ENCODE measurements around the gene RHBDL2.
"Not testable (repeated sequence)": the region's sequence is repeated elsewhere in the genome, so short reads cannot be mapped to it uniquely, and the experiment has no call there.

Gene RHBDL2

DNA sequence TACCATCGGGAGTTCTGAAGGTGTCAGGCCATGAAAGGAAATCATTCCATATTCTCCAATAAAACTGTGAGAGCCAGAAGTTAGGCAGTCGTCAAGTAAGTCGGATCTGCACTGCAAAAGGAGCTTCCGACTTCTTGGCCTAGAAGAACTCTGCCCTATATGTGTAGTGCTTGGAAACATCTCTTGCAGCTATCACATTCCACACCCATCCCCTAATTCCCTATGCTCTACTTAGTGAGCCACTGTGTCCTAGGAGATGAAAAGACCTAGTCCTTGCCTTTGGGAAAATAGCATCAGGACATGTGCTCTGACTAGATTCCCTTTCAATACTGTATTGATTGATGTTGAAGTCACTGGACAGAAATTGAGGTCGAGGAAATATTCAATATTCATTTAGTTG, 52.0 kb downstream of the RHBDL2 start:
- no peak for DNase-seq
- intact Hi-C loops (cut with DNase I): no loop called here

- no peak for DNase-seq
- intact Hi-C loops (cut with DNase I): no loop called here
Observed at GRCh38 chr1:38888423-38889333, 53.0 kb downstream of the RHBDL2 start.

- intact Hi-C loops (cut with DNase I): no loop called here
- no peak for DNase-seq
Observed at GRCh38 chr1:38885092-38885491, 56.5 kb downstream of the RHBDL2 start.

GRCh38 chr1:38881487-38881886, 60.1 kb downstream of the RHBDL2 start, which contains the start of gene GJA9:
GJA9 (minus strand) TSS chr1:38881587; CDS start chr1:38876098, 5,489 bp downstream.
- DNase-seq: no peak
- intact Hi-C loops (cut with DNase I): no loop called here

DNA sequence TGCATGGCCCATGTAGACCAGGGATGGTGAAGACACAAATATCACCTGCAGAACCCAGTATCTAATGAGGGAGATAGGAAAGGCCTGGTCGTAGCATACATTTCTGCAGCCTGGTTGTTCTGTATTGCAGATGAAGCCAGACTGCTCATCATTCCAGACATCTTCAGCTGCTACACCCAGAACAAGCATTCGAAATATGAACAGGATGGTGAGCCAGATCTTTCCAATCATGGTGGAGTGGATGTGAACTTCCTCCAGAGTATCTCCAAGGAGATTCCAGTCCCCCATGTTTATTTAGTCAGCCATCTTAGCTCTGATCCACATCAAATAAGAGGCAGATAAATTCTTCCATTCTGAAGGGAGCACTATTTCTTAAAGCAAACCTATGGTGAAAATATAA, 65.8 kb downstream of the RHBDL2 start:
- intact Hi-C loops (cut with DNase I): no loop called here
- DNase-seq: no peak

DNA sequence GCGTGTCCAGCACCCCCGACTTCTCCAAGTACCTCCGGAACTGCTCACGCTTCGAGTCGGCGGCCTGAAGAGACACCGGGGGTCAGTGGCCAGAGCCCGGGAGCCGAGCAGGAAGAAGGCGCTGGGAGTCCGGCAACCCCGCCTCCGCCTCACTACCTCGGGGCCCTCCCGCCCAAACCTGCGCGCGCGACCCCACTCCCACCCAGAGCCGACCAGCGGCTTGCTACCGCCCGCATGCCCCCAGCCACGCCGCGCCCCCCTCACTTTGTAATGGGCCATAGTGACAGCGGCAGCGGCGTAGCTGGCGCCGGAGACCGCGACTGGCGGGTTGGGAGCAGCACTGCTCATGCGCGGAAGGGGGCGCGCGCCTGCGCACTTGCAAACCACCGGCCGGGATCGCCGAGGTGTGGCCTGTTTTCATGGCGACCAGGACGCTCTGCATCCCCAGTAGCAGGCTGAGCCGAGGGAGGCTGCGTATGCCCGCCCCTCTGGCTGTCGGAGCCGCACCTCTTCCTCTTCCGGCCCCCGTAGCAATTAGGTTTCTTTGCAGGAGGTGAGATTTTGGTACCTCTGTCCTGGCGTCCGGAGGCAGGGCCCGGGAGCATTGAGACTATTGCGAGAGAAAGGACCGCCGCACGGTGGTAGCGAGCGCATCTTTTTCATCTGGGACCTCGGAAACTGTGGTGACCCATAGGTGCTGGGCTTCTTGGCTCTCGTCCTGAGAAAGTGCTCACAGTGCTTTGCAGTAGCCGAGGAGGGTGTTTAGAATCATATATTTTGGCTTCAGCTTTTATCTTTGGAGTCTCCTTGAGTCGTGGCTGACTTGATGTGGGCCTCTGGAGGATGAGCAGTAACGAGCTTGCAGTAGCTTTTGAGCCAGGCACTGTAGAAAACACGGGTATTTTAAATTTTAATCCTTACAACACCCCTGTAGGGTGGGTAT, 68.3 kb downstream of the RHBDL2 start, which contains the start of gene MYCBP:
MYCBP (minus strand) TSS at position 322 of the 943 bp plus-strand sequence; CDS start at position 279, 43 bp downstream.
- intact Hi-C loops (cut with DNase I): loop anchor here (1.0 to 5.0 kb wide), 3 partner anchors 14 to 219 kb away; partner anchors contain the start of genes AKIRIN1 and RRAGC

GRCh38 chr1:38872401-38873026, 69.1 kb downstream of the RHBDL2 start:
- peak in 2 of 10 donors; percentile 9 to 85 for DNase-seq
- intact Hi-C loops (cut with DNase I): loop anchor here (1.0 to 5.0 kb wide), 3 partner anchors 13 to 220 kb away; partner anchors contain the start of genes AKIRIN1 and RRAGC

More for the DNA sequence above, 68.3 kb downstream of the RHBDL2 start, which contains the start of gene MYCBP:
- peak; percentile 94 to 100 (median 96) for DNase-seq

DNA sequence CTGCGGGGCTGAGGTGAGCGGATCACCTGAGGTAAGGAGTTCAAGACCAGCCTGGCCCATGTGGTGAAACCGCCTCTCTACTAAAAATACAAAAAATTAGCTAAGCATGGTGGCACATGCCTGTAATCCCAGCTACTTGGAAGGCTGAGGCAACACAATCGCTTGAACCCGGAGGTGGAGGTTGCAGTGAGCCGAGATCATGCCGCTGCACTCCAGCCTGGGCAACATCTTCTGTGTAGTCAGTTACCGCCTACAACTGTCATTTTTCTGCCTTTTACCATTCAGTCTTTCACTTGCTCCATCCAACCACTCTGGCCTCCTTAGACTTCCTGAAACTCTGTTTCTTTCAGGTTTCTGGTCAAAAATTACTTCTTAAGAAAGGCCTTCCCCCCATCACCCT, 70.6 kb downstream of the RHBDL2 start:
- intact Hi-C loops (cut with DNase I): loop anchor here (5.0 kb wide), 2 partner anchors 121 to 221 kb away; partner anchors contain the start of gene AKIRIN1
- DNase-seq: no peak

- intact Hi-C loops (cut with DNase I): no loop called here
Observed at GRCh38 chr1:38867208-38867607, 74.4 kb downstream of the RHBDL2 start.

GRCh38 chr1:38865112-38865715, 76.4 kb downstream of the RHBDL2 start:
- no peak for DNase-seq
- intact Hi-C loops (cut with DNase I): no loop called here

More at GRCh38 chr1:38867208-38867607, 74.4 kb downstream of the RHBDL2 start:
- DNase-seq: no peak

DNA sequence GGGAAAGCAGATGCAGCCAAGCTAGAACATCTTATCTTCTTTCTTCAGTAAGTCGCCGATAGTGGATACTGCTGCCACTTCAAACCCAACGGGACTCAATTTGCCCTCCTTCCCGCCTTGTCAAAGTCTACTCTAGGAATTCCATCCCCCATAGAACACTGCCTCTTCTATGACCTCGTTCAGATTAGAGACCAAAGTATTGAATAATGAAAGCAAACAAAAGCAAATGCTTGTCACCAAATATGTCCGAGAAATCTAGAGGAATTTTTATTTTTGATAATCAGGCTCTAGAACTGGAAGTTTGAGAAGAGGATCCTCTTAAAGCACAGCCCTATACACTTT, 81.2 kb downstream of the RHBDL2 start:
- DNase-seq: no peak
- intact Hi-C loops (cut with DNase I): no loop called here

DNA sequence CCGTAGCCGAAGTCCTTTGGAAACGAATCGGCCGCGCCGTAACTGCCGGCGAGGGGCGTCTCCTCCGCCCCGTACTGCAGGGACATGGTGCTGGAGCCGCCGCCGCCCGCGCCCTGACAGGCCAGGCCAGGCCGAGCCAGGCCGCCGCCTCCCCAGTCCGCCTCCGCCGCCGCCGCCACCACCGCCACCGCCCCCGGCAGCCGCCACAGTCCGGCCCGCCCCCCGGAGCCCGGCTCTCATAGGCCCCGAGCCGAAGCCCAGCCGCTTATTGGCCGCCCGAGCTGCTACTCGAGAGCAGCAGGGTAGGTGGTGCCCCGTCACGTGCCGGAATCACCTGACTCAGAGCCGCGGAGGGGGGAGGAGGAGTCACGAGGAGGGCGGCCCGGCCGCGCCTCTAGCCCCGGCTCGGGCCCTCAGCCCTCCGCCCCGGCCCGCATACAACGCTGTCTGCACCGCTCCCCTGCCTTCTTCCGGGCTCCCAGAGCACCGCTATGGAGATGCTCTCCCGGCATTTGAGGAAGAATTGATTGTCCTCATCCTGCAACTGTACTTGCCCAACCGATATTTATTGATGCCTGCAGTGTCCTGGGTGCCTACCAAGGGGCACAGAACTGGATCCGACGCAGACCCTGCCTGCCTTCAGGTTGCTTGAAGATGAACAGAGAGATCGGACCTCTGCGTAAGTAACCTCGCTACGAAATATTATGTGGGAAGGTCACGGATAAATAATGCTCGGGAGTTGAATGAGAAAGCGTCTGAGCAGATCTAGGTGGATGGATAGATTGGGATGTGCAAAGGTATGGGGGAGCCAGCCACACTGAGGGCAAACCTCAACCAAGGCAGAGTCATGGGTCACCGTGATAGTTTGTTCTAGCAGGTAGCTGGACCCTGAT, 81.8 kb downstream of the RHBDL2 start, which contains the start of gene RRAGC:
RRAGC (minus strand) TSS at position 212 of the 893 bp plus-strand sequence; CDS start at position 86, 126 bp downstream.
- peak; percentile 99 to 100 (median 100) for DNase-seq
- intact Hi-C loops (cut with DNase I): loop anchor here (1.0 to 5.0 kb wide), 2 partner anchors 13 to 232 kb away; partner anchors contain the start of gene MYCBP

DNA sequence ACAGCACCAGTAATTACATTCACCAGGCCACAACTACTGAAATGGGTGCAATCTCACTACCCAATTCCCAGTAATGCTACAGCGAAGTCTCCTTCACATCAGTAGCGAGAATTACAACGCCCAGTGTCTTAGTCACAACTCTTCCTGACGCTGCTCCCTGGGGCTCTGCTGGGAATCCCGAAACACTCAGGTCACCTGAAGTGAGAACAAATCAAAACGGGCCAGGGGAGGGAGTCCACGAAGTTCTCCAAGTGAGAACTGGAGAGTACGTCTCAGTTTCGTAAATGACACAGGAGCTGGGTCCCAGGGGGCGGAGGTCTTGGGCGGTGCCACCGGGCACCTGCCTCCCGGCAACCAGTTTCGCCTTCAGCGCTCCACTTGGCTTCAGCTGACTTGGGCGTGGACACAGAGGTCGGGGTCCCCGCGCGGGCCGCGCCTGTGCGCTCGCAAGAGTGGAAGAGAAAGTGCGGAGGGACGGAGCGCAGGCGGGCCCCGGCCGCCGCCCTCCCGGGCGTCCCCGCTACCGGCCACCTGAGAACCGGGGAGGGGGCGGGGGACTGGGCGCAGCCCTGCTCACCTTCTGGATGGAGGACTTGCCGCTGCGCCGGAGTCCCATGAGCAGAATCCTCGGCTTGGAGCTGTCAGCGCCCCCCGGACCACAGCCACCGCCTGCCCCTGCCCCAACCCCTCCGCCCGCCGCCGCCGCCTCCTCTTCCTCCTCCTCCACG, 82.6 kb downstream of the RHBDL2 start:
- DNase-seq: peak in 5 of 10 donors; percentile 8 to 88 (median 23)
- intact Hi-C loops (cut with DNase I): loop anchor here (1.0 to 5.0 kb wide), 2 partner anchors 14 to 233 kb away; partner anchors contain the start of gene MYCBP

- DNase-seq: no peak
- intact Hi-C loops (cut with DNase I): no loop called here
Observed at GRCh38 chr1:38852780-38853179, 88.8 kb downstream of the RHBDL2 start.

DNA sequence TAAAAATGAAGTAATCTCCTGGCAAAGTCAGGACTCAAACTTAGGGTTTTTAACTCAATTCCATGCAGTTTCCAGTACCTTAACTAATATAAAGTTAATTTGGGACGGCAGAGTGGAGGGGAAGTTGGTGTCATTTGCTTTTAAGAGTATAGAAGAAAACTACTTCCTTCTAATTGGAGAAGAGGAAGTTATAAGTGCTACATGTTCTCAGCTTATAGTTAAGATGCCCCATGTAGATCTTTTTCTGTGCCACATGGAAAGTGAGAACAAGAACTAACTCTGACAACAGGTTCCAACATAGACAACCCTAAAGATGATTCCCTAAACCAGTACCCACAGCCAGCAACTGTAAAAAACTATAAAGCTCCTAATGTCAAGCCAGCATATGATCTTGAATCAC, 93.6 kb downstream of the RHBDL2 start:
- intact Hi-C loops (cut with DNase I): no loop called here
- DNase-seq: no peak

GRCh38 chr1:38846210-38846609, 95.4 kb downstream of the RHBDL2 start:
- intact Hi-C loops (cut with DNase I): no loop called here
- no peak for DNase-seq

DNA sequence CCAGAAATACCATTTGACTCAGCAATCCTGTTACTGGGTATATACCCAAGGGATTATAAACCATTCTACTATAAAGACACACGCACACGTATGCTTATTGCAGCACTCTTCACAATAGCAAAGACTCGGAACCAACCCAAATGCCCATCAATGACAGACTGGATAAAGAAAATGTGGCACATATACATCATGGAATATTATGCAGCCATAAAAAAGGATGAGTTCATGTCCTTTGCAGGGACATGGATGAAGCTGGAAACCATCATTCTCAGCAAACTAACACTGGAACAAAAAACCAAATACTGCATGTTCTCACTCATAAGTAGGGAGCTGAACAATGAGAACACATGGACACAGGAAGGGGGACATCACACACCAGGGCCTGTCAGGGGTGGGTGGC, 96.5 kb downstream of the RHBDL2 start:
- not testable (repeated sequence) for DNase-seq

DNA sequence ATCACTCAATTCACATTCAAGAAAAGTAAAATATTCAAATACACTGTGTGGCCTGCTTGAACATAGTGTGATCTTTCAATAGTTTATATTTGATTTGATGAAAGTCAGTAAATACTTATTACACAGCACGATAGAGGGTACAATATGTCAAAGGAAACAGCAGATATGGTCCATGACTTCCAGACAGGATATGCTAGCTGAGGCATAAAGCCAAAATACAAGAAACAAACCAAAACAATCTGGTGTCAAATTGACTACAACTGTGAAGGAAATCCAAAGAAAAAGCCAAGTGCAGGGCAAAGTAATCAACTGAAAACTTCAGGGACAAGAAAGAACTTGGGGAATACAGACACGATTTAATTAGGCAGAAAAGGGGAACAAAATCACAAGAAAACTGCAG, 101.3 kb downstream of the RHBDL2 start:
- intact Hi-C loops (cut with DNase I): no loop called here
- no peak for DNase-seq

More for the DNA sequence above, 96.5 kb downstream of the RHBDL2 start:
- intact Hi-C loops (cut with DNase I): not testable (repeated sequence)

Measured in posterior cingulate gyrus (tissue), 11 donors.